ENCODE measurements around the gene AP1G1.
A peak's percentile ranks its signal among the peaks of the same experiment; 100 is the strongest.
"Not testable (repeated sequence)": the region's sequence is repeated elsewhere in the genome, so short reads cannot be mapped to it uniquely, and the experiment has no call there.

Gene AP1G1

GRCh38 chr16:71843572-71843971 lies 34.9 kb upstream of the AP1G1 start:
- no peak overlapping the region for H3K4me2 ChIP-seq (ENCODE audit: low read length)

GRCh38 chr16:71840052-71840451 lies 31.4 kb upstream of the AP1G1 start:
- Histone ChIP-seq H3K4me3 (ENCODE audit: low read length) (no peak overlapping the region), H3K4me1 (ENCODE audit: control insufficient read depth, insufficient read depth, low read length) (no peaks in the 10 kb centered on the region), H3K9ac (ENCODE audit: low read depth, low read length) (no peak overlapping the region), H3K4me2 (ENCODE audit: low read length) (no peak overlapping the region), H3K27me3 (ENCODE audit: control insufficient read depth, insufficient read depth, low read length) (no peaks in the 10 kb centered on the region), H3K9me3 (replicated peaks; ENCODE audit: low read length) (no peaks in the 10 kb centered on the region), H3K36me3 (ENCODE audit: insufficient read depth, low read length) (no peaks in the 10 kb centered on the region)

More at GRCh38 chr16:71843572-71843971, 34.9 kb upstream of the AP1G1 start:
- no peaks in the 10 kb centered on the region for H3K27me3 ChIP-seq (ENCODE audit: control insufficient read depth, insufficient read depth, low read length)
- H3K9ac ChIP-seq (ENCODE audit: low read depth, low read length), result no peak overlapping the region
- H3K4me1 ChIP-seq (ENCODE audit: control insufficient read depth, insufficient read depth, low read length), result peaks cover 8% of the 10 kb centered on the region
- peaks cover 9% of the 10 kb centered on the region for H3K36me3 ChIP-seq (ENCODE audit: insufficient read depth, low read length)
- H3K9me3 ChIP-seq (replicated peaks; ENCODE audit: low read length), result no peaks in the 10 kb centered on the region
- no peak overlapping the region for H3K4me3 ChIP-seq (ENCODE audit: low read length)

GRCh38 chr16:71837150-71837549 lies 28.5 kb upstream of the AP1G1 start:
- no peaks in the 10 kb centered on the region for H3K4me1 ChIP-seq (ENCODE audit: control insufficient read depth, insufficient read depth, low read length)
- no peaks in the 10 kb centered on the region for H3K27me3 ChIP-seq (ENCODE audit: control insufficient read depth, insufficient read depth, low read length)
- no peaks in the 10 kb centered on the region for H3K9me3 ChIP-seq (replicated peaks; ENCODE audit: low read length)
- H3K9ac ChIP-seq (ENCODE audit: low read depth, low read length), result no peak overlapping the region
- no peak overlapping the region for H3K4me2 ChIP-seq (ENCODE audit: low read length)
- no peaks in the 10 kb centered on the region for H3K36me3 ChIP-seq (ENCODE audit: insufficient read depth, low read length)
- H3K4me3 ChIP-seq (ENCODE audit: low read length), result no peak overlapping the region

GRCh38 chr16:71834291-71834690 lies 25.7 kb upstream of the AP1G1 start:
- Histone ChIP-seq H3K9me3 (replicated peaks; ENCODE audit: low read length) (no peaks in the 10 kb centered on the region), H3K4me1 (ENCODE audit: control insufficient read depth, insufficient read depth, low read length) (no peaks in the 10 kb centered on the region), H3K4me2 (ENCODE audit: low read length) (no peak overlapping the region), H3K4me3 (ENCODE audit: low read length) (no peak overlapping the region), H3K27me3 (ENCODE audit: control insufficient read depth, insufficient read depth, low read length) (no peaks in the 10 kb centered on the region), H3K9ac (ENCODE audit: low read depth, low read length) (no peak overlapping the region), H3K36me3 (ENCODE audit: insufficient read depth, low read length) (no peaks in the 10 kb centered on the region)

GRCh38 chr16:71832112-71832511 lies 23.5 kb upstream of the AP1G1 start:
- H3K36me3 ChIP-seq (ENCODE audit: insufficient read depth, low read length); H3K9ac ChIP-seq (ENCODE audit: low read depth, low read length); H3K4me2 ChIP-seq (ENCODE audit: low read length); H3K9me3 ChIP-seq (replicated peaks; ENCODE audit: low read length); H3K4me3 ChIP-seq (ENCODE audit: low read length); H3K4me1 ChIP-seq (ENCODE audit: control insufficient read depth, insufficient read depth, low read length); H3K27me3 ChIP-seq (ENCODE audit: control insufficient read depth, insufficient read depth, low read length): not testable (repeated sequence)

- not testable (repeated sequence) for H3K4me3 ChIP-seq (ENCODE audit: low read length); H3K9ac ChIP-seq (ENCODE audit: low read depth, low read length); H3K4me1 ChIP-seq (ENCODE audit: control insufficient read depth, insufficient read depth, low read length); H3K36me3 ChIP-seq (ENCODE audit: insufficient read depth, low read length); H3K9me3 ChIP-seq (replicated peaks; ENCODE audit: low read length); H3K4me2 ChIP-seq (ENCODE audit: low read length); H3K27me3 ChIP-seq (ENCODE audit: control insufficient read depth, insufficient read depth, low read length)
Observed at GRCh38 chr16:71831698-71832097, 23.1 kb upstream of the AP1G1 start.

GRCh38 chr16:71830359-71830758 lies 21.7 kb upstream of the AP1G1 start:
- no peaks in the 10 kb centered on the region for H3K9me3 ChIP-seq (replicated peaks; ENCODE audit: low read length)
- no peaks in the 10 kb centered on the region for H3K27me3 ChIP-seq (ENCODE audit: control insufficient read depth, insufficient read depth, low read length)
- H3K36me3 ChIP-seq (ENCODE audit: insufficient read depth, low read length), result no peaks in the 10 kb centered on the region
- H3K4me3 ChIP-seq (ENCODE audit: low read length), result no peak overlapping the region
- no peak overlapping the region for H3K9ac ChIP-seq (ENCODE audit: low read depth, low read length)
- H3K4me2 ChIP-seq (ENCODE audit: low read length), result no peak overlapping the region
- H3K4me1 ChIP-seq (ENCODE audit: control insufficient read depth, insufficient read depth, low read length), result no peaks in the 10 kb centered on the region

- no peaks in the 10 kb centered on the region for H3K36me3 ChIP-seq (ENCODE audit: insufficient read depth, low read length)
- H3K4me1 ChIP-seq (ENCODE audit: control insufficient read depth, insufficient read depth, low read length), result no peaks in the 10 kb centered on the region
- H3K4me2 ChIP-seq (ENCODE audit: low read length), result no peak overlapping the region
- H3K9me3 ChIP-seq (replicated peaks; ENCODE audit: low read length), result no peaks in the 10 kb centered on the region
- no peak overlapping the region for H3K9ac ChIP-seq (ENCODE audit: low read depth, low read length)
- H3K4me3 ChIP-seq (ENCODE audit: low read length), result no peak overlapping the region
- H3K27me3 ChIP-seq (ENCODE audit: control insufficient read depth, insufficient read depth, low read length), result no peaks in the 10 kb centered on the region
Observed at GRCh38 chr16:71826533-71827017, 17.9 kb upstream of the AP1G1 start.

- peaks cover 14% of the 10 kb centered on the region for H3K4me1 ChIP-seq (ENCODE audit: control insufficient read depth, insufficient read depth, low read length)
- H3K4me2 ChIP-seq (ENCODE audit: low read length), result peak overlapping the region; percentile 56
- H3K27me3 ChIP-seq (ENCODE audit: control insufficient read depth, insufficient read depth, low read length); H3K4me3 ChIP-seq (ENCODE audit: low read length); H3K9me3 ChIP-seq (replicated peaks; ENCODE audit: low read length); H3K36me3 ChIP-seq (ENCODE audit: insufficient read depth, low read length): not testable (repeated sequence)
- H3K9ac ChIP-seq (ENCODE audit: low read depth, low read length), result peak overlapping the region; percentile 37
Observed at GRCh38 chr16:71817155-71817500, 8.5 kb upstream of the AP1G1 start.

GRCh38 chr16:71811261-71811803 lies 2.7 kb upstream of the AP1G1 start:
- peaks cover 4% of the 10 kb centered on the region for H3K36me3 ChIP-seq (ENCODE audit: insufficient read depth, low read length)
- H3K9ac ChIP-seq (ENCODE audit: low read depth, low read length), result no peak overlapping the region
- H3K27me3 ChIP-seq (ENCODE audit: control insufficient read depth, insufficient read depth, low read length), result no peaks in the 10 kb centered on the region
- no peaks in the 10 kb centered on the region for H3K9me3 ChIP-seq (replicated peaks; ENCODE audit: low read length)
- H3K4me1 ChIP-seq (ENCODE audit: control insufficient read depth, insufficient read depth, low read length), result peaks cover 10% of the 10 kb centered on the region
- no peak overlapping the region for H3K4me2 ChIP-seq (ENCODE audit: low read length)
- no peak overlapping the region for H3K4me3 ChIP-seq (ENCODE audit: low read length)

- H3K4me3 ChIP-seq (ENCODE audit: low read length); H3K9ac ChIP-seq (ENCODE audit: low read depth, low read length): not testable (repeated sequence)
Observed at GRCh38 chr16:71810155-71810530, 1.5 kb upstream of the AP1G1 start.

GRCh38 chr16:71807905-71808592 lies 585 bp downstream of the AP1G1 start:
- Histone ChIP-seq H3K9ac (ENCODE audit: low read depth, low read length) (peak overlapping the region; percentile 97), H3K4me3 (ENCODE audit: low read length) (peak overlapping the region; percentile 91), H3K4me2 (ENCODE audit: low read length) (peak overlapping the region; percentile 86), H3K9me3 (replicated peaks; ENCODE audit: low read length) (no peaks in the 10 kb centered on the region), H3K36me3 (ENCODE audit: insufficient read depth, low read length) (peaks cover 9% of the 10 kb centered on the region), H3K4me1 (ENCODE audit: control insufficient read depth, insufficient read depth, low read length) (peaks cover 11% of the 10 kb centered on the region), H3K27me3 (ENCODE audit: control insufficient read depth, insufficient read depth, low read length) (no peaks in the 10 kb centered on the region)

More at GRCh38 chr16:71810155-71810530, 1.5 kb upstream of the AP1G1 start:
- not testable (repeated sequence) for H3K27me3 ChIP-seq (ENCODE audit: control insufficient read depth, insufficient read depth, low read length); H3K36me3 ChIP-seq (ENCODE audit: insufficient read depth, low read length); H3K4me2 ChIP-seq (ENCODE audit: low read length); H3K9me3 ChIP-seq (replicated peaks; ENCODE audit: low read length)
- peaks cover 11% of the 10 kb centered on the region for H3K4me1 ChIP-seq (ENCODE audit: control insufficient read depth, insufficient read depth, low read length)

Measured in skeletal muscle satellite cell (primary cell).